Left kidney (tissue), 2 donors: ENCODE results near the gene ST8SIA1. TPM values are rescaled to one million over a fixed set of nuclear protein-coding genes. Genes with fewer than 3 reads are reported as not detected.
A peak's percentile ranks its signal among the peaks of the same experiment; 100 is the strongest.

ENCODE experiments used
- DNase-seq: peaks from one replicate; pipeline ENCODE4 v3.0.0-alpha.2; 2013
- polyA plus RNA-seq: library from polyadenylated mRNA; unstranded; fragments of 120-200 nt; gene quantifications from one replicate; pipeline ENCODE4 v1.2.1, GENCODE V29; 2013; ENCODE audit not compliant: insufficient read length

The ST8SIA1 gene
- polyA plus RNA-seq, 1 donor = 8.5 TPM

DNA sequence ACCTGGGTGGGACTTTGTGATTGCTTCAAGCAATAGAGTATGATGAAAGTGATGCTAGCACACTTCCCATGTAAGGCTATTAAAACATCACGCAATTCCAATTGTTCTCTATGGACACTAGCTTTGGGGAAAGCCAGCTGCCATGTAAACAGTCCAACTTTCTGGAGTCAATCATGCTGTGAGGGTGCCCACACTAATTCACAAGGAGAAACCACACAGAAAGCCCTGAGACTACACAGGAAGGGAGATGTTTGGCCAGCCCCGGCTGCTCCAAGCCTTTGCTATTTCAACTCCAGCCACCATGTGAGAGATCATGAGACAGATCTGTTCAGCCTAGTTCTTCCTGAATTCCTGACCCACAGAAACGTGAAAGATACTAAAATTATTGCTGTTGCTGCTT, 96.3 kb downstream of the ST8SIA1 start:
- DNase-seq = no peak

DNA sequence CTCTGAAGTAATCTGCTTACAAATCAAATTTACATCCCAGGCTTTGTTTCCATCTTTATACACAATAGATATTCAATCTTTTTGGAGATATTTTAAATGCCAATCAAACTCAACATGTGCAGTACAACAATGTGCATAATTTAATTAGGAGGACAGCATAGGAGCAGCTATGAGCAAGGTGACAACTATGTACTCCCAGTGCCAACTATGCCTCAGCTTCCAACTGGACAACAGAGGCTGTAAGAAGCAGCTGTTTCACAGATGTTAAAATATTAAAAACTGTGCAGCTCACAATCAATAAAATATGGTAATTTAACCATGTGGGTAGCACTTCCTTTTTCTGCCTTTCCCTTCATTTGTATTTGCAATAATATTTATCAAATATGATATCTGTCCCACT, 99.9 kb downstream of the ST8SIA1 start:
- no peak for DNase-seq

DNA sequence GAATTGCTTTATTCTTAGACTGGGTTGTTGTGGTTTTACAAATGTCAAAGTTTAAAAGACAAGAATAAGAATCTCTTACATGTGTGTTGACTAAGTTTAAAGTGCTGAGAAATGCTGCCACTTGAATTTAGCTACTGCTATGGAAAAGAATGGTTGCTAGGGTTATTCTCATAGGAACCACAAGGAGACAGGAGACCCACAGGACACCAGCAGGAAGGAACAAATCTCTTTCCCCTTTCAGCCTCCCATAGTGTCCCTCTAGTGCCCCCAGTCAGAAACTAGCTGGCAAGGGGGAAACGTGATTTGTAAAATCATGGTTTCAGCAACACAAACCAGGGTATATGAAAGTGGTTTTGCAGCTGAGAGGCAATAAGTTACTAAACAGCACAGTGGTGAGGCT, 102.7 kb downstream of the ST8SIA1 start:
- no peak for DNase-seq

DNA sequence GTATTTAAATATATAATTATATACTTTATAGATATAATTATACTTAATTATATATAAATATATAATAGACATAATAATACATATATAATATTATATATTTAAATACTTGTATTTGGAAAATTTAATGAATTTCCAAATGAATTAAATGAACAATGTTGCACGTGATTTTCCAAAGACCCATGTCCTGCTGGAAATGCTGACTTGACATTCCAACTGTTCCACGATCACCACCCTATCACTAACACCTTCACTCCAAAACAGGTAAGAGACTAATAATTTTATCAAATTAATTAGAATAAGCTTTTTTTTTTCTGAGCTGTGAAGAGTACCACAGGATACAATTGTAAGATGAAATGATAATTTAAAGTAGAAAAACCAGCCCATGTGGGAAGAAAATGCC, 103.4 kb downstream of the ST8SIA1 start:
- DNase-seq = no peak

DNA sequence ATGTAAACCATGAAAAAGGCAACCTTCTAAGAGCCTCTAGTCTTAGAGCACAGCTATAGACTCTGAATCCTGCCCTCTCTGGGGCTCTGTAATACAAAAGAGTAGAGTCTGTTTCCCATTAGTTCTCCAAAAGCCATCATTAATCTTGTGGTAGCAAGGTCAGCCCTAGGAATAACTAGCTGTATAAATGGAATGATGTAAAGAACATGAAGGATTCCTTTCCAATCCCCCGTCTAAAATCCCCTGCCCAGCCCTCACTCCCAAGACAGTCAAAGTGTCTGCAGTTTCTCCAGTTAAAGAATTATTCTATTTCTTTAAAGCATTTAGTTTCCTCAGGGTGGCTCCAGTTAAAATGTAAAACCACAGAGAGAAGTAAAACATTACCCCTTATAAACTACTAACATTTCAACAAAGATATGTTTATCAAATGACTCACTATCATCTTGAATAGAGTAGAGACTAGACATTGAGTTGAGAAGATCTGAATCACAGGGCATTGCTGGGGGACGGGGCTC, 104.2 kb downstream of the ST8SIA1 start:
- no peak for DNase-seq

DNA sequence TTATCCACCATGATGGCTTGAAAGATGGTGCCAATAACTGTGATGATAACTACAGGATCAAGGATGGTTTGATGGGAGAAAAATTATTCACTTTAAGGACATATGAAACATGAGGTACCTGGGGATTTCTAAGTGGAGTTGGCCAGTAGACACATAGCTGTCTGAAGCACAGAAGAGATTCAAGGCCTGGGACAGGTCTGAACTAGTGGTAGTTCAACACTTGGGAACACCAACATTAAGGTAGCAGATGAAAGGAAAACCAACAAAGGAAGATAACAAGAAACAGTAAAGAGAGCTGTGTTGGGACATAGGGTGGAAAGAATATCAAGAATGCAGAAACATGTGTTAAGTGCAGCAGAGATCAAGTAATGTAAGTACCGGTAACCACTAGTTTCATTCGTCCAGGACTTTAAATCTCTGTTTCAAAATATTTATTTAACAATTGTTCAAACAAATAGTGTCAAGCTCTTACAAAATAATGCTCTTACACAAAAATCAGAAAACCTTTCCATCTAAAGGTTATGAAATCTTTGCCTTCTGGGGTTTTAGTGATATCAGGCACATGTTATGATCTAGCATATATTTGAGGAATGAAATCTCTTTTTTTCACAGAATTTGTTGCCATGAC, 104.7 kb downstream of the ST8SIA1 start:
- DNase-seq = no peak

DNA sequence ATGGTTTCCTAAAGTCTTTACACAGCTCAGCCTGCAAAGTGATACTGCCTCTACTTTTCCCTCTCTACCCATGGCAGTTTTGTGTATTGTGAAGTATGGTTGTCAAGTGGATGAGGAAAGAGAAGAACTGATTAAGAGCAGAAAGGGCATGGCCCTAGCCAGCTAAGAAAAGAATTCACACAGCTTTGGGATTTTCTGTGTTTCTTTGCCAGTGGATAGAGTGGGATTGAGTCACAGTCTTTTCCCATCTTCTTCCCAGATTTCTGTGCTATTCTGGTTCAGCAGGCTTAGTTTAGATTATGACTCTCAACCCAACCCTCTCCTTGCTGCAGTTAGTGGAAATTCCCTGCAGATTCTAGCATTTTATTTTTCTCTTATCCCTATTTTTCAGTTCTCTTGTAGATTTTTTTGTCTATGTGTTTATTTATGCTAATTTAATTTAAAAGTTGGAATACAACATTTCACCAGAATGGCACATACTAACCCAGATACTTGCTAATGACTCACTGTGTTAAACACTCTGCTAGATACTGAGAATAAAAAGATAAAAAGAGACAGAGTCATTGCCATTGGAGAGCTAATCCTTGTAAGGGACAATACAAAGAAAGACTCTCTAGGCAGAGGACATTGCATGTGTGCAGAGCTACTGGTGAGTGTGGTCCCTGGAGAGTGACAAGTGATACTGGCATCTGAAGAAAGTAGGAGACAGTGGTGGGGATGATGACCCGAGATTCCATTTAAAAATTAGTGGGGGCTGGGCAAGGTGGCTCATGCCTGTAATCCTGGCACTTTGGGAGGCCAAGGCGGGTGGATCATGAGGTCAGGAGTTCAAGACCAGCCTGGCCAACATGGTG, 106.3 kb downstream of the ST8SIA1 start:
- no peak for DNase-seq

DNA sequence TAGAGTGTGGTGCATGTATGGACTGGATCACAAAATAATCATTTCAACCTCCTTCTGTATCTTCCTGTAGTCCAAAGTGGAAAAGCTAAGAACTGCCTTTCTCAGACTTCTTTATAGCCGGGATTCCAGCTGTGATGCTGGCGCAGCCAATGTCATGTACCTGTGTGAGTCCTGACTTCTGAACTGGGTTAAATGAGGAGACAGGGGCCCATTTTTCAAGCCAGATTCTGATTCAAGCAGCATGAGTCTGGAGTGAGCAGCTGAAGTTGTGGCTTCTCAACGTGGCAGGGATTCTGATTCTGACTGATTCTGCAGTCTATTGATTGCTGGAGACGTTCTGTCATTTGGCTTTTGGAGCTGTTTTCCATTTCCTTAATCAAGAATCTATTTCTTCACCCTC, 111.2 kb downstream of the ST8SIA1 start:
- no peak for DNase-seq

DNA sequence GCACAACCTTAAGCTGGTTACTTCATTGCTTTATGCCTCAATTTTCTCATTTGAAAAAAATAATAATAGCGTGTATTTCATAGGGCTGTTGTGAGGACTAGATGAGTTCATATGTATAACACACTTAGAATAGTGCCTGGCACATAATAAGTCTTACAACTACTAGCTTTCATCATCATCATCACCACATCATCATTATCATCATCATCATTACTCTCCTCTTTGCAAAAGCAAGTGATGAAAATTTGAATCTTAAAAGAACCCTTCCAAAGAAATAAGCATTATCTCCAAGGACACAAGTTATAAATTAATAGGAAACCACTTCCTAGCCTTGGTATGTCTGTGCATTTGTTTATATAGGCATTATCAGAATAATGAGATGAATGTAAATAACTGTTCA, 117.0 kb downstream of the ST8SIA1 start:
- no peak for DNase-seq

DNA sequence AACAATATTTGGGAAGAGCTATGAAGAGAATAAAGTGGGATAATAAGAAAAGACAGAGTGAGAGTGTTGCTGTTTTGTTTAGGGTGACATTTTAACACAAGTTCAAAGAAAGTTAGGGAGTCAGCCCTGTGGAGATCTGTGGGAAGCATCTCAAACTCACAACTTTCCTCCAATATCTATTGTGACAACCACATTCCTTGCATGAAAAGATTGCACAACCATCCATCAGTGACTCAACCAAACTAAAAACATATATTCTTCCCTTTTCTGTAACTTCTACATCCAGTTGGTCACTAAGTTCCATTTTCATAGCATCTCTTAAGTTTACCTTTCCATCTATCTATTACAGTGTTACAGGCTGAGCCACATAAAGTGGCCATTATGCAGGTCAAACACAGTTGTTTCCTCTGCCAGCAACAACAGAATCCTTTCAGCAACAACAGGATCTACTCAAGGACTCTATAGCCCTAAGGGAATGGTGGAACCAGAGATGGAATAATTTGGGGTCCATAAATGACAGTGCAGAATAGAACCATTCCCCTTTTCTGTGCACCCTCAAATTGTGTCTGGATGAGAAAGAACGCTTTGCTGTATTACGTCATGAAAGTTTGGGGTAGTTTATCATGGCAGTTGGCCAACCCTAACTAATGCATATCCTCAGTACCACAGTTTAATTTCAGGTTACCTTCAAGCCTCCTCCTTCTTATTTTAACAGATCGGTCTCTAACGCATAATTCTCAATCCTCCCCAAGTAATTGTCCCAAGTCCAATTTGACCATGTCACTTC, 118.8 kb downstream of the ST8SIA1 start:
- DNase-seq = no peak

DNA sequence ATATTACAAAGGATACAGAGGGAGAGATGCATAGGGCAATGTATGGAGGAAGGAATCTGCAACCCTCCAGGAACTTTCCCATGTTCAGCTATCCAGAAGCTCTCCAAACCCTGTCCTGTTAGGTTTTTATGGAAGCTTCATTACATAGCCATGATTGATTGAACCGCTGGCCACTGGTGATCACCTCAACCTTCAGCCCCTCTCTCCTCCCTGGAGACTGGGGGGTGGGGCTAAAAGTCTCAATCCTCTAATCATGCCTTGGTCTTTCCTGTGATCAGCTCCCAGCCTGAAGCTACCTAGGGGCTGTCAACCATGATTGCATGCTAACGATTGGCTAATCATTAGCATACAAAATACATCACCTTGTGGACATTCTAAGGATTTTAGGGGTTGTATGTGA, 123.4 kb downstream of the ST8SIA1 start:
- DNase-seq = no peak

DNA sequence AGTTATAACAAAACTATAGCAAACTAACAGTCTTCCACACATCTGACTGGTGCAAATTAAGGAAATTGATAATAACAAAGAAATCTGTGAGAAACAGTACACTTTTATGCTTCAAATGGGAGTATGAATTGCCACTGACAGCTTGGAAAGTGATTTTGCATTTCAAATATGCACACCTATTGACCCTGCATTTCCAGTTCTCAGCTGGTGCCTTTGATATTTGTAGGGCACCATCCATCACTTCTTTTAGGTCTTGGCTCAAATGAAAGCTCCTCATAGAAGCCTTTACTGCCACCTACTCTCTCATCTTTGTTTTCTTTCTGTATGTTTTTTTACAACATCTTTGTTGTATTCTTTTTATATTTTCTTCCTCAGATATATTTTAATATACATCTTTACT, 125.1 kb downstream of the ST8SIA1 start:
- DNase-seq = no peak

DNA sequence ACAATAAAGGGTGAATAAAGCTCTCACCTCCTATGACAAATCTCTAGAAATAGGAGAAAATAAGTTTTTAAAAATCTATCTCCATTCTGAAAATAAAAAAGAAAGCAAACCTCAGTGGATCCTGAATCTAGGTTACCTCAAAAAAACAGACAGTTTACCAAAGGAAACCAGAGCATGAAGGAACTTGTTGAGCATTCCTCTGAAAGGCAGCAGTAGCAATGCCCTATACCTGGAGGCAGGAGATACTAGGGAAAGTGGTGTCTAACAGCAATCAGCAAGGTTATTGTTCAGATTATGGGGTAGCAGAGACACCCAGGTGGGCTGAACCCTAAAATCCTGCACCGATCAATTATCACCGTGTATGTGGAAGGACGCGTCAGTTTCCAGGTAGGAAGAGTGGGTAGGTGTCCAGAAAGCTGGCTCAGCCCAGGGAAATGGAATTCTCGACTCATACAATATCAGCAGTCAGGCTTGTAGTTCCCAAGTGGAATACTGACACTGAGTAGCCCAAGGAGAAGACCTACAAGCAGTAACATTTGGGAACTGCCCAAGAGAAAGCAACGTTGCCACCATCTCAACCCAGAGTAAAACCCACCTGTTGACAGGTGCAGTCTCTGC, 128.3 kb downstream of the ST8SIA1 start:
- DNase-seq = no peak

DNA sequence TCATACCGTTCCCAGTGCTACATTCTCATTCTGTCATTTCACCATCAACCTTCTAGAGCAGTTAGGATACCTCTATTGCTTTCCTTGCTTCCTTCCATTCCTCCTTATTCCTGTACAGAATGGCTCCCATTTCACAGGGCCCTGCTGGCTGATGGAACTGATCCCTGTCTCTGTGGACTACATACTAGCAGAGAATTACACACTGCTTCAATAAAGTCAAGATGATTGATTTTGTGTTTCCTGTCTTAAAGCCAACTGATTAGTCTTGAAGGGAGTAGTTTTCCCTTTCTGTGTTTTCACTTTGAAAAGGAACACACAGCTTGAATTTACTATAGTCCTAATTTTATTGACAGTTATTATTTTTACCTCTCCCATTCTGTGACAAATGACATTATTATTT, 130.1 kb downstream of the ST8SIA1 start:
- DNase-seq = peak; percentile 21

DNA sequence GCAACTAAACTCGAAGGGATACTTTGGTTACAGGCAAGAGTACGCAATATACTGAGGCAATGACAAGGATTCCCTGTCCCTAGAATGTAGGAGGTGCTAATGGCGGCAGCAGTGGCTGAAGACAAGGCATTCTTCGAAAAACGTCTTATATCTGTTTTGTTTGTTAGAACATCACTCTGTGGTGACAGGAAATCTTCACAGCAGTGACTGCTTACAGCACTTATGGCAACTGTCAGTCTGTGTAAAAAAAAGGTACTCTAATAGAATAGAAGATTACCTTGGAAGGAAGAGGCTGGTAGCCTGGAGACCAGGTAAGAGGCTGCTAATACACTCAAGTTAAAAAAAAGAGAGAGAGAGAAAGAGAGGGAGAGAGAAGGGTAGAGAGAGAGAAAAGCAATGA, 131.7 kb downstream of the ST8SIA1 start:
- no peak for DNase-seq

DNA sequence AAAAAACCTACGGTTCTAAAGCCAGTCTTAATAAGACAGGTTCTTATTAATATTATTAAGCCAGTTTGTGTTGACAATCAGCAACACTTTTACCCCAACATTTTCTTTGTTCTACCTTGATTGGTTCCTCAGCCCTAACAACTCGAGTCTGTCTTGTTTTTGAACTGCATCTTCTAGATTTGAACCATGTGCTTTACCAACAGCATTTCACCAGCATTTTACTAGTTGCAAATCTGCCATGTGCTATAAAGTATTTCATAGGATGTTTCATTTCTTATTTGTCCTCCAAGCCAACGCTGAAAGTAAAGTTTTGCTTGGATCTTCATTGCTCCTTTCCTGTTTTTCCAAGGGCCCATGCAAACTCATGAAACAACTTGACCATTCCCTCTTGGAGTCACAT, 133.4 kb downstream of the ST8SIA1 start:
- no peak for DNase-seq

DNA sequence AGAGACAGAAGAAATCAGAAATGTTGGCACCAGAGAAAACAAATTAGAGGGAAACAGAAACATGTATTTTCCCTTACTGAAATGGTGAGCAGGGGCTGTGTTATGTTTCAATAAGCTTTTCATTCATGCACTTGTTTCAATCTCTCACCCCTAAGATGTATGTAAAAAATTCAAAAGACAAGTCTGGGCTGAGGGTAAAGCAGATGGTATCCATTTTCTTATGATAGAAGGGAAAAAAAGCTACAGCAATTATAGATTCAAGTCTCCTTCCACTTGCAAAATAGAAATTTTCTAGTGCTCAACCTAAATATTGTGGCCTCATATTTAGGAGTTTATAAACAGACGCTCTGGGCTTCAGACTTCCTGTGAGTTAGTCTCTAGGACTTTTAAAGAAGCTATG, 138.3 kb downstream of the ST8SIA1 start:
- DNase-seq = no peak

DNA sequence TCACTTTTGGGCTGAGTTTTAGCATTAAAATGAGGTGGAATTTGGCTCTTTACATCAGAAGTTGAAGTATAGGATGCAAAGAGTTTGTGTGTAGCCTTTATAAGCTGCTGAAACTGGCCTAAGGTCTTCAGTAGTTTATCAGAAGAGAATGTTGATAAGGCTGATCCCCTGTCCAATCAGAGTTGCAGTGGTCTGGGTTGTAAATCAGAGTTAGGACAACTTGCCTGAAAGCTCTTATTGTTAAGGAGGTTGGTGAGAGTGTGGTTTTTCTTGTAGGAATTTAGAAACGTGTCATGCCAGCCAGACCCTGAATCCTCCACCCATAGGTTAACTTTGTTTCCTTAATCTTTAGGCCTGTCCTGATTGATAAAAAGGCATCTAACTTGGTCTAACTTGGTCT, 143.5 kb downstream of the ST8SIA1 start:
- no peak for DNase-seq

DNA sequence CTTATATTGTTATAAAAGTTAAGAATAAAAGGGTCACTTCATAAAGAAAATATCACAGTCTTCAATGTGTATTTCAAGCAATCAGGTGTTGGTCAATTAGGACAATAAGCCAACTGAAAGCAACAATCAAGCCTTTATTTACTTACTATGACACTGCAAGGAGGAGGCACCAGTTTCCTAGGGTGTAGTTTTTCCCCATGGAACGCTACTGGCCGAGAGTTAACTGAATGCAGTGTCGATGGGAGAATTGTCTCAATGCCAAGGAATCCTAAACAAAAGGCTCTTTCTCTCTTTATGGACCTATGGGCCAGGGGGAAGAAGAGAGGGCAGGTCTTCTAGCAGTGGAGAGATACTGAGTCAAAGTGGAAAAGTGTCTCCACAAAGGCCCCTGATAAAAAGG, 146.1 kb downstream of the ST8SIA1 start:
- DNase-seq = no peak

DNA sequence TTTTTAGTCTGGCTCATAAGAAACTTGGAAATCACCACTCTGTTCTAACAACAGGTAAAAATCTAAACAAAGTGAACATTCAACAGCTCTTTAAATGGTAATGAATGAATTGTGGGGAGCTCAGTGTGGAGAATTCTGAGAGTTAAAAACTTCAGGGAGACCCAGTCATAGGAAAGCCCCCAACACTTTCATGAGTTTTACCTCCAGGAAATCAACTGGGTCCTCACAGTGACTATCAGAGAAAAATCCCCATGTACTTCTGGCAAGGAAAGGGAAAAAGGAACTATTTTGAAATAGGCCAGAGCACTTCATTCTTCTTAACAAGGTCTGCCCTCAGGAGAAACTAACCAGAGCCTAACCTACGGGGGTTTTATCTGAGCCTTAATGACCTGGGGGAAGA, 153.8 kb downstream of the ST8SIA1 start:
- DNase-seq = no peak

DNA sequence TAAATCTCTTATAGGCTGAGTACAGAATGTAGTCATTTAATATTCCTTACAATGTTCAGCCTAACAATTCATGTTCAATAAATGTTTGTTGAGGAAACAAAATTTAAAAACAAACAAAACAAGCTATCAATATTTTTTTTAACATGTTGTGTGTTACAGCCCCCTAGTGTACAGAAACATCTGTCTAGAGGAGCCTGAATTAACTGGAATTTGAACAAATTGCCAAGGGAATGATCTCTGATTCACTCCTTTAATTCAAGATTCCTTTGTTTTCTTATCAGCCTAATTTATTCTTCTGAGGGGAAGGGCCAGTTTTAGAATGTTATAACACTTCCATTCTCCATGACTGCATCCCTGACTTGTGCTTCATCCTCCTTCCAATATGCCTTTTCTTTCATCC, 161.3 kb downstream of the ST8SIA1 start:
- DNase-seq = no peak

DNA sequence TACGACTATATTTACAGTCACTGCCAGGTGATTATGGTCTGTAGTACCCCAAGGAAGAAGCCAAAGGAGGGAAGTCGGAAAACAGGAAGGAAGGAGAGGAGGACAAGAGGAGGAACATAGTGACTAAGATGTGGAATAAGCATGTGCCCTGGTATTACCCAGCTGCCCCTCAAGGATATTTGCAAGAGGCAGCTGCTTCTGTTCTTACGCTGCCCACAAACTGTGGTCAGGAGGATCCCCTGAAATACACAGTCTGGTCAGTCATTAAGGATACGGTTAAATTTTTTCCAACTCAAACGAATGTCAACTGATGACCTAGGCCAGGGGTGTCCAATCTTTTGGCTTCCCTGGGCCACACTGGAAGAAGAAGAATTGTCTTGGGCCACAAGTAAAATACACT, 162.0 kb downstream of the ST8SIA1 start:
- DNase-seq = no peak

DNA sequence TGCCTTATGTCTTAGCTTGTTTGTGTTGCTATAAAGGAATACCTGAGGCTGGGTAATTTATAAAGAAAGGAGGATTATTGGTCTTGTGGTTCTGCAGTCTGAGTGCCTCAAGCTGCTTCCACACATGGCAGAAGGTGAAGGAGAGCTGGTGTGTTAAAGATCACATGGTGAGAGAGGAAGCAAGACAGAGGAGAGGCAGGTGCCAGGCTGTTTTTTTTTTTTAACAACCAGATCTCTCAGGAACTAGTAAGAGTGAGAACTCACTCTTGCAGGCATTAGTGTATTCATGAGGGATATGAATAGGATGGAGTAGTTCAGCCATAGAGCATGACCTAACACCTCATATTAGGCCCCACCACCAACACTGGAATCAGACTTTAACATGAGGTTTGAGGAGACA, 165.1 kb downstream of the ST8SIA1 start:
- no peak for DNase-seq
